Colonic mucosa (tissue), 4 donors: Measurements from ENCODE around the gene OOSP4A. TPM values are rescaled to one million over a fixed set of nuclear protein-coding genes. Genes with fewer than 3 reads are reported as not detected.
A peak's percentile ranks its signal among the peaks of the same experiment; 100 is the strongest.

Source experiments
- DNase-seq: peaks from one replicate; pipeline ENCODE4 v3.0.0-alpha.2; 2020
- H3K27ac ChIP-seq: fragments of 200-600 bp; one replicate; pipeline ENCODE4 v1.8.0; 2021
- H3K27me3 ChIP-seq: fragments of 200-600 bp; one replicate; pipeline ENCODE4 v1.8.0; 2021
- H3K36me3 ChIP-seq: fragments of 200-600 bp; one replicate; pipeline ENCODE4 v1.8.0; 2021
- H3K4me1 ChIP-seq: fragments of 200-600 bp; one replicate; pipeline ENCODE4 v1.8.0; 2021; ENCODE audit warnings: mild to moderate bottlenecking
- H3K4me3 ChIP-seq: fragments of 200-600 bp; one replicate; pipeline ENCODE4 v1.8.0; 2021
- H3K9ac ChIP-seq, 2 donors: one replicate each; pipeline ENCODE4 v1.7.0; 2013; ENCODE audit warnings: control low read depth in 2 of 2, low read depth in 2 of 2, low read length in 2 of 2
- H3K9me3 ChIP-seq: fragments of 200-600 bp; one replicate; pipeline ENCODE4 v1.8.0; 2021
- intact Hi-C: fragments of 100-400 bp; cut with DNase I; formaldehyde crosslinking; loops from one replicate; pipeline ENCODE4 v1.14.1; 2022
- total RNA-seq, 2 donors: library from RNA; stranded (reverse); fragmentation: NEBNext Ultra II Directional in 1 of 2; extraction: Animal tissue kit (Norgen Biotek cat#: 25700) in 1 of 2; gene quantifications; one replicate each; pipeline ENCODE4 v1.2.1, GENCODE V29; 2021
- TF ChIP-seq, protein P1 (sequence below): fragments of 200-600 bp; IDR thresholded peaks from one replicate; pipeline ENCODE4 v1.8.0; 2022; ENCODE audit warnings: antibody characterized with exemption, mild to moderate bottlenecking
- donor health status: healthy.
- donor health status: DM: no; HTN: no; CAD: no.
- donor health status: DM: no; HTN: no; CAD: no.

Gene OOSP4A
- total RNA-seq, 2 donors from 2014 or later = not detected

DNA sequence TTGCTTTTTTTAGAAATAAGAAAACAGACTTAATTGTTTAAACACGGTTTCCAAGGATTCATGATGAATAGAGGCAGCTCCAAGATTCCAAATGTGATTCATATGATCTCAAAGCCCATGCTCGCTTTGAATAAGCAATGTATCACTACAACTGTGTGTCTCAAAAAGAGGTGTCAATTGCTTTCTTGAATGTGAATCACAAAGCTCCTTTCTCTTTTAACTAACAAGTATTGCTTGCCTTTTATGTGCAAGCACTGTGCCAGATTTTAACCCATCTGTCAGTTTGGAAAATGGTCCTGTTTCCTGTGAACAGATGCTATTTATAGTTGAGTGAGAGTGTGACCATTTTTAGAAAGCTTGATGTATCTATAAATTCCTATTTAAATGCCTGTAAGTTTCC, 19.1 kb upstream of the OOSP4A start:
- Histone ChIP-seq H3K4me1 (no peaks in the 10 kb centered on the region), H3K27me3 (no peaks in the 10 kb centered on the region), H3K9me3 (no peaks in the 10 kb centered on the region), H3K27ac (no peak overlapping the region), H3K36me3 (no peaks in the 10 kb centered on the region), H3K4me3 (no peak overlapping the region), H3K9ac (no peak overlapping the region)
- intact Hi-C loops = no loop called here
- DNase-seq = no peak
- TF ChIP-seq, protein P1, sequence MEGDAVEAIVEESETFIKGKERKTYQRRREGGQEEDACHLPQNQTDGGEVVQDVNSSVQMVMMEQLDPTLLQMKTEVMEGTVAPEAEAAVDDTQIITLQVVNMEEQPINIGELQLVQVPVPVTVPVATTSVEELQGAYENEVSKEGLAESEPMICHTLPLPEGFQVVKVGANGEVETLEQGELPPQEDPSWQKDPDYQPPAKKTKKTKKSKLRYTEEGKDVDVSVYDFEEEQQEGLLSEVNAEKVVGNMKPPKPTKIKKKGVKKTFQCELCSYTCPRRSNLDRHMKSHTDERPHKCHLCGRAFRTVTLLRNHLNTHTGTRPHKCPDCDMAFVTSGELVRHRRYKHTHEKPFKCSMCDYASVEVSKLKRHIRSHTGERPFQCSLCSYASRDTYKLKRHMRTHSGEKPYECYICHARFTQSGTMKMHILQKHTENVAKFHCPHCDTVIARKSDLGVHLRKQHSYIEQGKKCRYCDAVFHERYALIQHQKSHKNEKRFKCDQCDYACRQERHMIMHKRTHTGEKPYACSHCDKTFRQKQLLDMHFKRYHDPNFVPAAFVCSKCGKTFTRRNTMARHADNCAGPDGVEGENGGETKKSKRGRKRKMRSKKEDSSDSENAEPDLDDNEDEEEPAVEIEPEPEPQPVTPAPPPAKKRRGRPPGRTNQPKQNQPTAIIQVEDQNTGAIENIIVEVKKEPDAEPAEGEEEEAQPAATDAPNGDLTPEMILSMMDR = no peak

DNA sequence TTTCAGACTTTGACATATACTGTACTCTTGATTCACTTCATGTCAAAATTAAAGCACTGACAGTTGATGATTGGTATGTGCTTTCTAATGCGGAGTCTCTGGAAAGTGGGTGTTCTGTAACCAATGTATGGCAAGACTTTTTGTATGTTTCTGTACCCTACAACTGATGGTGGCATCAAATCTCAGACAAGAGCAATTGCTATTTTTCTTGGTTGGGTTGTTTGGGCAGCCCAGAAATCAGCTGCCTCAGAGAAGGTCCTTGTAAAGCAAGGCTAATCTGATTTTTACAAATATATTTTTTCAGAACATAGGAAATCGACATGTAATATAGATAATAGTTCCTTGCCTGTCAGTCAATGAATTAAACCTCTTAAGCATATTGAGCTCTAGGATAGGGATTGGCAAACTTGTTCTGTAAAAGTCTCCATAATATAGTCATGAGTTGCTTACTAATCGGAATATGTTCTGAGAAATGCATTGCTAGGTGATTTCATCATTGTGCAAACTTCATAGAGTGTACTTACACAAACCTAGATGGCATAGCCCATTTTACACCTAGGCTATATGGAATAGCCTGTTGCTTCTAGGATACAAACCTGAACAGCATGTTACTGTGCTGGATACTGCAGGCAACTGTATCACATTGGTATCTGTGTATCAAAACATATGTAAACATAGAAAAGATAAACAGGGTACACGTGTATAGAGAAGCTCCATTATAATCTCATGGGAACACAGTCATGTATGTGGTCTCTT, 10.2 kb upstream of the OOSP4A start:
- no peak overlapping the region for H3K27ac ChIP-seq
- DNase-seq = no peak
- no peaks in the 10 kb centered on the region for H3K4me1 ChIP-seq
- no peak overlapping the region for H3K4me3 ChIP-seq
- intact Hi-C loops = no loop called here
- no peaks in the 10 kb centered on the region for H3K36me3 ChIP-seq
- no peak overlapping the region for H3K9ac ChIP-seq
- no peaks in the 10 kb centered on the region for H3K9me3 ChIP-seq
- H3K27me3 ChIP-seq = no peaks in the 10 kb centered on the region
- TF ChIP-seq, protein P1 = no peak

- no peak overlapping the region for H3K9ac ChIP-seq
- H3K9me3 ChIP-seq = no peaks in the 10 kb centered on the region
- H3K27me3 ChIP-seq = no peaks in the 10 kb centered on the region
- H3K36me3 ChIP-seq = no peaks in the 10 kb centered on the region
- no peak overlapping the region for H3K4me3 ChIP-seq
- no peak for DNase-seq
- TF ChIP-seq, protein P1 = no peak
- H3K27ac ChIP-seq = no peak overlapping the region
- no peaks in the 10 kb centered on the region for H3K4me1 ChIP-seq
- intact Hi-C loops = no loop called here
Measured at GRCh38 chr11:59954219-59954847, 9.5 kb upstream of the OOSP4A start.

DNA sequence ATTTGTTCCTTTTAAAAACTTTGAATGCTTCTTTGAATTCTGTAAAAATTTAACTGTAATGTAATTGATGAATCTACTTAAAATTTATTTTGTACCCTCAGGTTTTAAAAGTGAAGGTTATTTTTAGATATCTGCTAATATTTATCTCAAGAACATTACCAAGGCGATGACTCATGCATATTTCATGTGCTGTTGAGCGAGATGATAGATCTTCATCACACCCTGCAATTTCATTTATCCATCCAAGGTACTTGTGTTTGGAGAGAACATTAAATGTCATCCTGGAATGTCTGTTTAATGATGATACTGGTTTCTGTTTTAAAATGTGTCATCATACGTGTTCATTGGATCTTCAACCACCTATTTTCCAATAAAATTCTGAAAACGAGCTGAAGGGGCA, 6.7 kb upstream of the OOSP4A start:
- no peak overlapping the region for H3K9ac ChIP-seq
- no peaks in the 10 kb centered on the region for H3K27me3 ChIP-seq
- TF ChIP-seq, protein P1 = no peak
- H3K36me3 ChIP-seq = no peaks in the 10 kb centered on the region
- intact Hi-C loops = no loop called here
- H3K4me3 ChIP-seq = no peak overlapping the region
- no peaks in the 10 kb centered on the region for H3K9me3 ChIP-seq
- no peak overlapping the region for H3K27ac ChIP-seq
- DNase-seq = no peak
- H3K4me1 ChIP-seq = no peaks in the 10 kb centered on the region

GRCh38 chr11:59960502-59961381, 3.1 kb upstream of the OOSP4A start:
- Histone ChIP-seq H3K4me3 (no peak overlapping the region), H3K9me3 (no peaks in the 10 kb centered on the region), H3K4me1 (no peaks in the 10 kb centered on the region), H3K27ac (peak overlapping the region; percentile 68), H3K27me3 (no peaks in the 10 kb centered on the region), H3K9ac (no peak overlapping the region), H3K36me3 (no peaks in the 10 kb centered on the region)
- DNase-seq = peak; percentile 48
- intact Hi-C loops = no loop called here
- TF ChIP-seq, protein P1 = no peak
